ENCODE data around the gene UBE4A.

UBE4A gene, protein sequence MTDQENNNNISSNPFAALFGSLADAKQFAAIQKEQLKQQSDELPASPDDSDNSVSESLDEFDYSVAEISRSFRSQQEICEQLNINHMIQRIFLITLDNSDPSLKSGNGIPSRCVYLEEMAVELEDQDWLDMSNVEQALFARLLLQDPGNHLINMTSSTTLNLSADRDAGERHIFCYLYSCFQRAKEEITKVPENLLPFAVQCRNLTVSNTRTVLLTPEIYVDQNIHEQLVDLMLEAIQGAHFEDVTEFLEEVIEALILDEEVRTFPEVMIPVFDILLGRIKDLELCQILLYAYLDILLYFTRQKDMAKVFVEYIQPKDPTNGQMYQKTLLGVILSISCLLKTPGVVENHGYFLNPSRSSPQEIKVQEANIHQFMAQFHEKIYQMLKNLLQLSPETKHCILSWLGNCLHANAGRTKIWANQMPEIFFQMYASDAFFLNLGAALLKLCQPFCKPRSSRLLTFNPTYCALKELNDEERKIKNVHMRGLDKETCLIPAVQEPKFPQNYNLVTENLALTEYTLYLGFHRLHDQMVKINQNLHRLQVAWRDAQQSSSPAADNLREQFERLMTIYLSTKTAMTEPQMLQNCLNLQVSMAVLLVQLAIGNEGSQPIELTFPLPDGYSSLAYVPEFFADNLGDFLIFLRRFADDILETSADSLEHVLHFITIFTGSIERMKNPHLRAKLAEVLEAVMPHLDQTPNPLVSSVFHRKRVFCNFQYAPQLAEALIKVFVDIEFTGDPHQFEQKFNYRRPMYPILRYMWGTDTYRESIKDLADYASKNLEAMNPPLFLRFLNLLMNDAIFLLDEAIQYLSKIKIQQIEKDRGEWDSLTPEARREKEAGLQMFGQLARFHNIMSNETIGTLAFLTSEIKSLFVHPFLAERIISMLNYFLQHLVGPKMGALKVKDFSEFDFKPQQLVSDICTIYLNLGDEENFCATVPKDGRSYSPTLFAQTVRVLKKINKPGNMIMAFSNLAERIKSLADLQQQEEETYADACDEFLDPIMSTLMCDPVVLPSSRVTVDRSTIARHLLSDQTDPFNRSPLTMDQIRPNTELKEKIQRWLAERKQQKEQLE

DNA sequence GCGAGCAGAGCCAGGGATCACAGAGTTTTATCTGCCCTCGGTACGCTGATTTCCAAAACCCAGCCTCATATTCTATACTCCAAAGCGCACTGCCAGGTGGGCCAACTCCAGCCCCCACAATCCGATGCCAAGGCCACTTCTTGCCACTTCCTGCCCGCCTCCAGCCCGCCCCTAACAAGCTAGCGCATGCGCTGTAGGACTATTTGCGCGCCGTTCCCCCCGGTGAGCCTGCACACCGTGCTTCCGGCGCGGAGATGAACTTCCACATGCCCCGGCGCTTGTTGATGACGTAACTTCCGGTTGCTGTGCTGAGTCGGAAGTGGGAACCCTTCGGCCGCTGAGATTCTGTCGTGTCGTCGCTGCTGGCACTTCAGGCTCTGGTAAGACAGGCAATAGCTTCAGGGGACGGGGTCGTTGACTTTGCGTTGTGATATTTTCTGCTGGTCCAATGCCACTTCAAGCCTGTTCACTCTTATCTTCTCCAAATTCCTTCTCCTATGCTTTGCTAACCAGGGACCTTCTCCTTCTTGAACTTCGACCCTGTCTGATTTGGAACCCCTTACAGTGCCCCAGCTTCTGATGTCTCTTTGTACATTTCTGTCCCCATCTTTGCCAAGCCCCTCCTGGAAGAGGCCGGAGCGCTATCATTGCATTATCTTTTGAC is at the start of gene UBE4A:
Gene UBE4A, plus strand, starts transcription at position 306 of the 664 bp plus-strand sequence. CDS start 5,481 bp downstream, outside the sequence.
- peak; percentile 47 for DNase-seq

DNA sequence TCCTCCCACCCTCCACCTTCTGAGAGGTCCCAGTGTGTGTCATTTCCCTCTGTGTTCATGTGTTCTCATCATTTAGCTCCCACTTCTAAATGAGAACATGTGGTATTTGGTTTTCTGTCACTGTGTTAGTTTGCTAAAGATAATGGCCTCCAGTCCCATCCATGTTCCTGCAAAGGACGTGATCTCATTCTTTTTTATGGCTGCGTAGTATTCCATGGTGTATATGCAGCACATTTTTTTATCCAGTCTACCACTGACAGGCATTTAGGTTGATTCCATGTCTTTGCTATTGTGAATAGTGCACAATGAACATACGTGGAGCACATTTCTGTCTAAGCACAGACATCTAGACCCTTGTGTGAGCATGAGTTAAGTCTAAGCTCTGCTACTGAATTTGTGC is 49.1 kb upstream of the UBE4A start:
- DNase-seq = no peak

DNA sequence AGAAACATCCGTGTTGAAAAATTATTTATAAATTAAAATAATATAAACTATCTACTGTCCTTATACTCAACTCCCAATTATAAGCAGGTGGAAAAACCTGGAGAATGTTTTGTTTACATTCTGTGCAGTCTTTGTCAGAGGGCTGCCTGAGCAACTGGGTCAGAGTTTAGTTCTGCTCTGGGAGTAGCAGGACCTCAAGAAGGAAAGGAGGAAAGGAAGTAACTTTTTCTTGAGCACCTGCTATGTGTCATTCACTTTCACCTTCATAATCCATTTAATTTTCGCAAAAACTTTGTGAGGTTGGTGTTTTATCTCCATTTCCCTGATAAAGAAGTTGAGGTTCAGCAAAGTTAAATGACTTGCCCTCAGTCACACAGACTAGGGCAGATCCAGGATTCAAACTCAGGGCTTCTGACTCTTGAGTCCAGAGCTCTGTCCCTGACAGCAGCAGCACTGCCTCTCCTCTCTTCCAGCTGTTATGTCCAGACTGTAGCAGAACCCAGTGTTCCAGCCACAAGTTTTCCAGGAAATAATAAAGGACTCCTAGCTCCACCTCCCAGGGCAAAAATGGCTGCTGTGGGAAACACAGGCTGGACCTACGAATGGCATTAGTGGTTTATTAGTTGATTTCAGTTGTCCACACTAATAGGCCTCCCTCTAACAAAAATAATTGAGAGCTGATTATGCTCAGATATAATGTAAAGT is 48.5 kb upstream of the UBE4A start:
- DNase-seq = no peak

DNA sequence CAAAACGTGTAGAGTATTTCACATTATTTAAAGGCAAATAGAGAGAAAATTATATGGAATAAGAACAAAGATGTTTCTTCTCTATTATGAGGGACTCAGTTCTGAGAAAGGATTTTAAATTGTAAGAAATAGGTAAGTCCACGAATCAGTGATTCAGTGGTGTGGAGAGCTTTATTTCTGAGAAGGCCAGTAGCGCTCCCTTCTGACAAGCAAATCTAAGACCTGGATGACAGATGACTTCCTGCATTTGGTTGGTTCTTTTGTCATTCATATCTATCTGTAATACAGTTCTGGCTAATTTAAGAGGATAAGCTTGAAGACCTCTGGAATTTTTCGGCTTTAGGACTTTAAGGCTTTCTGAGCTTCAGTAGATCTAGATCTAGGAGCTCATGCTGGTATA is 47.9 kb upstream of the UBE4A start:
- DNase-seq = no peak

DNA sequence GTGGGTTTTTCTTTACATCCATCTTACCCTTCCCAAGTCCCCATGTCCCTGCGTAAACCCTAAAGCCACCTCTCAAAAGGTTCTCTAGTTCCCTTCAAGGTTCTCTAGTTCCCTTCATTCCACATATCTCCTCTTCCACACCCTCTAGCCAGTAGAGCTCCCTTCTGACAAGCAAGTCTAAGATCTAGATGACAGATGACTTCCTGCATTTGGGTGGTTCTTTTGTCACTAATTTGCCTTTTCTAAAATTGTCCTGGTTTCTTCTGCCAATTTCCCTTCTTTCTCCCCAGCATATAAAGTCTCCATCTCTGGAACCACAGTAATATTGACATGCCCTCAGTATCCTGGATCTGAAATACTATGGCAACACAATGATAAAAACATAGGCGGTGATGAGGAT is 47.1 kb upstream of the UBE4A start:
- DNase-seq = no peak

DNA sequence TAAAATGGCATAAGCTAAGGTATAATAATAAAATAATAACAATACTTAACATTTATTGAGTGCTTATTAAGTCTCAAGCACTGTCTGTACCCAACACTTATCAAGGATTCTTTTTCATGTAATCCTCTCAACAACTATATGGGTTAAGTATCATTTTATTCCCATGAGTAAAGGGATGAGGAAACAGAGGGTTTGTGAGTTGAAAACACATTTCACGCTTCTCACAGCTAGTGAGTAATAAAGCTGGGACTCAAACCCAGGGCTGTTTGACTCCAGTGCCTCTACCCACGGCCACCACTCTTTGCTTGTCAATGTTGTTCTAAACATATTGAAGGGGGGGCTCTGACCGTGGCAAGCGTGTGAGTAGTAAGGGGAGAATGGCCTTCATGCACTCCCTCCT is 46.2 kb upstream of the UBE4A start:
- DNase-seq = no peak

DNA sequence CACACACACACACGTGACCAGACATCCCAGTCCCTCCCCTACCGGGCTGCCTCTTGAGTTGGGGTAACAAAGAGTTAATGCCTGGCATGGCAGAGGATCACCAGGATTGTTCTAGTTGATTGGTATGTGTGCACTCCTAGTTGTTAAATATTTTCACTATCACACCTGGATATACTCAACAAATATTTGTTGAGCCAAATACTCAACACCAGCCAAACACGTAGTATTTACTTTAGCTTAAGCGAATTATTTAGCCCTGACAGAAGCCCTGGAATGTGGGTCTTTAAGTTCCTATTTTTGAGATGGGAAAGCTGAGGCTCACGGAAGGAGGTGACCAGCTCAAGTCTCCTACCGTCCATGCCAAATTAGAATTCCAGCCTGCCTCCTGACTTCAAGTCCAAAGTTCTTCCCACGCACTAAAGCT is 44.4 kb upstream of the UBE4A start:
- no peak for DNase-seq

DNA sequence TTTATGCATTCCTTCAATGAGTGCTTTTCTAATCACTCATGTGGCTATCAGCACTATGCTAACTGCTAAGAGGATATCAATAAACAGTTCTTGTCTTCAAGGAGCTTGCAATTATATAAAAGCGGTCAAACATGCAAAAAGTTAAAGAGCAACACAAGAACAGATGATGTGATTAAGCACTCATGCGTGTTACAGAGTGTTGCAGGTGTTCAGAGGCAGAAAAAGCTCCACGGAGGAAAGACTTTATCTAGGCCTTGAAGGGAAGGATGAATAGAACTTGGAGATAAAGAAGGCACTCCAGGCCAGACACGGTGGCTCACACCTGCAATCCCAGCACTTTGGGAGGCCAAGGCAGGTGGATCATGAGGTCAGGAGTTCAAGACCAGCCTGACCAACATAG is 41.3 kb upstream of the UBE4A start:
- no peak for DNase-seq

DNA sequence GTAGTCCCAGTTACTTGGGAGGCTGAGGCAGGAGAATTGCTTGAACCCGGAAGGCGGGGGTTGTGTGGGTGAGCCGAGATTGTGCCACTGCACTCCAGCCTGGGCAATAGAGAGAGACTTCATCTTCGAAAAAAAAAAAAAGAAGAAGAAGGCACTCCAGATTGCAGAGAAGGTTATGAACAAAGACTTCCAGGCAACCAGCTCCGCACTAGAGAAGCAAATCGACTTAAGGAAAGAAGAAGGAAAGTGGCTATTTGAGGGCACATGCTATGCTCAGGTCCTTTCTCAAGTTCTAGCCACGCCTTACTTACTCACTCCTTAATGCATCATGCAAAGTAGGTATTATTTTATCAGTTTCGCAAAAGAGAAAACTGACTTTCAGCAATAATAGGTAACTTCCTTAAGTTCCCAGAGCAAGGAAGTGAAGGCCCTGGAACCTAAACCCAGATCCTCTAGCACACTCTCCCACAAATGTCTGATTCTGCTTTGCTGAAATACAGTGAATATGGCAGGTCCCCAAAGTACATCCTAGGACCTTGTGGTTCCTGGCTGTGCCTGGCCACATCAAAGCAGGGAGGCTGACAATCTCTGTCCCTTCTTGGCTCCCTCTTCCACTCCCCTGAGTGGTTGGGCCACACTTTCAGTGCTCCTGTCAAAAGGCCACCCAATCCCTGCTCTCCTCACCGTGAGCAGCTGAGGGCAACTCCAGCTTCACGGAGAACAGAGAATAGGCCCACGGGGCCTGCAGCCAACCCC is 40.6 kb upstream of the UBE4A start:
- no peak for DNase-seq

DNA sequence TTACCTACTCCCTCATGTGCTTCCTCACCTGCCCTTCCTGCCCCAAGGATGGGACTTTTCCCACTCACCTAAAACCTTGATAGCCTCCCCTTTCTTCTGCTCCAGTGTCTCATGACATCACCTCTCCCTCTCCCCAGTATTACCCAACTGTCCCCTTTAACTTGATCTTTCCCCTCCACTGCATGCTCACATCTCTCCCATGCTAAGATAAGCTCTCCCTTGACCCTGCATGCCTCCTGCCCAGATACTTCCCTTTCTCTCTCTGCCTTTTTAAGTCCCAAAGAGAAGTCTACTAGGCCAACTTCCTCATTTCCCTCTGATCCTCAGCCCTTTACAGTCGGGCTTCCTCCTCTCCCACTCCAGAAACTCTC is 40.1 kb upstream of the UBE4A start:
- DNase-seq = no peak

DNA sequence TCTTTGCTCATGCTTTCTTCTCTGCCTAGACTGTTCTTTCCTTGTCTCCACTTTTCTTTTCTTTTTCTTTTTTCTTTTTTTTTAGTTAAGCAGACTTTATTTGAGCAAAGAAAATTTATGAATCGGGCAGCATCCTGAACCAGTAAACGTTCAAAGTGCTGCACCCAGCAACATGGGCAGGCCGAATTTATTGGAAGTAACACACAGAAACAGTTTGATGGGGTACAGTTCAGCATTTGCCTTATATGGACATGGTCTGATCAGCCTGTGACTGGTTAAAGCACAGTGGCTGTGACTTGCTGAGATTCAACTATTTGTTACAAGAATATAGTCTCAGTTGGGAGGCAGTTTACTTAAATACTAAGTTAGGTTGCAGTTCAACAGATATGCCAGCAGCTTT is 38.9 kb upstream of the UBE4A start:
- DNase-seq = no peak

DNA sequence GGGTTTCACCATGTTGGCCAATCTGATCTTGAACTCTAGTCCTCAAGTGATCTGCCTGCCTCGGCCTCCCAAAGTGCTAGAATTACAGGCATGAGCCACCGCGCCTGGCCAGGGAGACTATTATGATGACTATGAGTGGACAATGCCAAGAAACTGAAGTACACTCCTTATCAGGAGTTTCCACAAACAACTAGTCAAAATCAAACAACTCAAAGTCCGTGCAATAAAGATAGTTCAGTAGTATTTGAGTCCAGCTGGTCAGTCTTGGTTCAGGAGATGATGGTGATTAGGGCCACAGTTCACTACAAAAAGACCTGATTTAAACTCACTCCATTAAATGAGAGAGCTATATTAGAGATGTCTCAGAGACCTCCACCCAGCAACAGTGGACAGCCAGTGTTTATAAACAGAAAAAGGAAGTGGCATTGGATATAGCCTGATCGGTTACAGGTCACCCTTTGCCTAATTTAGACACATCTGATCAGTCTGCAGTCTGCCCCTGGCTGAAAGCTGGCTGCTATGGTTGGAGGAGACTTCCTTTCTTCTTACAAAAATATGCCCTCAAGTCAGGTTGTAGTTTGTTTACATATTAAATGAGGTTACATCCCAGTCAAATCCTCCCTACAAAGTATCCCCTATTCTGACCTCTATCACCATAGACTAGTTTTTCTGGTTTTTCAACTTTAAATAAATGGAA is 37.9 kb upstream of the UBE4A start:
- DNase-seq = no peak

DNA sequence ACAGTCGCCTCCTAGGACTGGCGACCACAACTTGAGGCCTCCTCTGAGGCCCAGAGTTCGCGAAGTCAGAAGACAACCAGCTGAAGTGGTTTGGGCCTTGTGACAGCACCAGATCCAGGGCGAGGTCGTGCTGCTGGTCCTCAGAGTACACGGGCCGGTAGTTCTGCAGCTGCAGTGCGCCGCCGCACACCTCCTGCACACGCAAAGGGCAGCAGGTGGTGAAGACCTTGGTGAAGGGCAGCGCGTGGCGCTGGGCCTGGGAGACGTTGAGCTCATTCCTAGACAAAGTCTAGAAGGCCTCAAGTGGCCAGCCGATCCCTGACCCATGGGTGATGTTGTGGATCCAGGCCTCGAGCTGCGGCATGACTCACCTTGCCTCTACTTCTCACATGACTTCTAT is 36.7 kb upstream of the UBE4A start:
- DNase-seq = no peak

DNA sequence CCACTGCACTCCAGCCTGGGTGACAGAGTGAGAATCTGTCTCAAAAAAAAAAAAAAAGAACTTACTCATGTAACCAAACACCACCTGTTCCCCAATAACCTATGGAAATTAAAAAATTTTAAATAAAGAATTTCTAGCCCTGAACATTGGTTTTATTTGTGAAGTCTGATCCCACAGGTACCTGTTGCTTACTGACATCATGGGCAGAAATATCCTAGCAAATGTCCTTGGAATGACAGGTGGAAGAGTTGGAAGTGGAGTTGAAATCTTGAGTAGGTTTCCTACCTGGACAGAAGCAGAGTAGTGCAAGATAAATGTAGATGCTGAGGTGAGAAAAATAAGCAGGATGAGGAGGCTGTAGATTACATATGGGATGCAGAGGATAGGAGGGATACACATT is 34.1 kb upstream of the UBE4A start:
- no peak for DNase-seq

DNA sequence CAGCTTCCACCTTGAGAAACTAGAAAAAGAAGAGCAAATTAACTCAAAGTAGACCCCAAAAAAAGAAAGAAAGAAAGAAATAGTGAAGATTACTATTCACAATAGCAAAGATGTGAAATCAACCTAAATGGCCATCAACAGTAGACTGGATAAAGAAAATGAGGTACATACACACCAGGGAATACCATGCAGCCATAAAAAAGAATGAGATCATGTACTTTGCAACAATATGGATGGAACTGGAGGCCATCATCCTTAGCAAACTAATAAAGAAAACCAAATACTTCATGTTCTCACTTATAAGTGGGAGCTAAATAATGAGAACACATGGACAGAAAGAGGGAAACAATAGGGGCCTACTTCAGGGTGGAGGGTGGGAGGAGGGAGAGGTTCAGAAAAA is 30.7 kb upstream of the UBE4A start:
- DNase-seq = no peak

DNA sequence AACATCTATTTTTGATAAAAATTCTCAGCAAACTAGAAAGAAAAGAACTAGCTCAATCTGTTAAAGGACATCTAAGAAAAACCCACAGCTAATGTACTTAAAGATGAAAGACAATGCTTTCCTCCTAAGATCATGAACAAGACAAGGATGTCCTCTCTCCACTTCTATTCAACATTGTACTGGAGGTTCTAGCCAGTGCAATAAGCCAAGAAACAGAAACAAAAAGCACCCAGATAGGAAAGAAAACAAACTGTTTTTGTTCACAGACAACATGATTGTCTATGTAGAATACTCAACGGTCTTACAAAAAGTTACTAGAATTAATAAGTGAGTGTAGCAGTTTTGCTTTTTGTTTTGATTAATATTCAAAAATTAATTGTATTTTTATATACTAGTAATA is 24.7 kb upstream of the UBE4A start:
- no peak for DNase-seq

DNA sequence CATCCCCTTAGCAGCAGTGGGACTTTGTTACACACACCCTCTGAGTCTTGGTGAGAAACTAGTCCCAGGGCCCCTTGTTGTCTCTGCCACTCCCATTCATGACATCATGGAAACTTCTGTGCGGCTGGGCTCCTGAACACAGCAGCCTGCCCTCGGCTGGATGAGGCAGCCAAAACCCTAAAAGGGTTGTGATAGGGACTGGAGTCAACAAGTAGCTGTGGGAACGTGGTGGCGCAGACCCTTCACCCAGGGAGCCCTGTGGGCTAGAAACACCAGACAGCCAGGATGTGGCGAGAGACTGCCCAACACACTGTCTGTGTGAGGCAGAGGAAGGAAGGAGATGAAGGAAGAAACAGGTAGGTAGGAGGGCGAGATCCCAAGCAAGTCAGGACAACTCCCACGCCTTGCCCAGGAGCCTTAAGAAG is 20.8 kb upstream of the UBE4A start:
- DNase-seq = peak; percentile 17

DNA sequence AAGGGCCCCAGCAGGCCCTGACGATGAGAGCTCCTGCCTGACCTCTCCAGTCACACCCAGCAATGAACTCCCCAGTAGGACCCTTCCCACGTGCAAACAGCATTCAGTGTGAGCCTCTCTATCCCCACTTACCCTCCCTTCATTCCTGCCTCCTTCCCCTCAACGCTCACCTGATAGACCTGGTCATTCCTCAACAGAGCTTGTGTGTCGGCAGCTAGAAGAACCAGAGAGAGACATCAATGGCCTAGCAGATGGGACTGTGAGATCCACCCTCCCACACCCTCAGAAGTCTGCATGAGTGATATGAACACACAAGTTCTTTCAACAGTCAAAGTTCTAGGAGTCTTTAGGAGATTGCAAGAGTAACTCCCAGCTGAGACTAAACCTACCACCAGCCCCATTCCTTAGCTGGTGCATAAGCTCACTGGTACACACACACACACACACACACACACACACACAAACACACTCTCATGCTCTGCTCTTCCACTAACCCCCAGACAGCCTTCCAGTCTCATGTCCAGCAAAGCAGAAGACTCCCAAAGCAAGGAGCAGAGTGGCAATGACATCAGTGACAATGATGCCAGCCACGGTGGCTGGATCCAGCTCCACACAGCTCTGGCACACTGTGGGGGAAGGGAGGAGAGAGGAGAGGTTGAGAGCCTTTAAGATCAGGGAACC is 20.0 kb upstream of the UBE4A start:
- no peak for DNase-seq

DNA sequence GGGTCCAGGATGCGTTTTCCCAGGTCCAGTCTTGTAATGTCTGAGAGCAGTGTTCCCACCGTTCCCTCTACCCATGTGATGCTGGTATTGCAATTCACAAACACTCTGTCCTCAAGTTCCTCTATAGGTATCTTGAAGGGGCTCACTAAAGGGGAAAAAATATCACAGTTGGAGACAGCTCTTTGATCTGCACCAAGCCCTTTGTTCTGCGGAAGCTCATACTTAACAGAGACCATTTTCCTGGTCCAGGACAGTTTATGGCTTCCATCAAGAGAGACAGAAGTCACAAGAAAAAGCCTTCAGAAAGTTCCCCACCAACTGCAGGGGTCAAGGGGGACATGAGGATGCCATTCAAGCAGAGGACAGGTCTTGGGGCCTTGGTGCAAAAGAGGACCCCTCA is 19.0 kb upstream of the UBE4A start:
- no peak for DNase-seq

DNA sequence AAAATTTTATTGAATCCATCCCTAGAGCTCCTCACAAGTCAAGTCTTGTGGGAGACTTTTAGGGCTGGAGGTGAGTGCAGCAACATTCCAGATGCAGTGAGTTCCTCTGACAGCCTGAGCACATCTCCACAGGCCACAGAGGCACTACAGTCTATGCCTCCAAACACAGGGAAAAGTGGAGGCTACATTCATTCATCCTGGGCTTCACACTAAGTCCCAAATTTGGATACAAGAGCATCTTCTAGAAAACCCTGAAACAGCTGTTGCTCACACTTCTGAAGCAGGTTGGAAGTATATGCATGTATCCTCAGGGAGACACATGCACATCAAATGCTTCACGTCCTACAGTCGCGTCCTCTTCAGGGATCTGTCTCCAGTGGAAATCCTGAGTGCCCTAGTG is 18.1 kb upstream of the UBE4A start:
- DNase-seq = no peak
